Activated CD4-positive, alpha-beta T cell treated with anti-CD3 and anti-CD28 coated beads, Interleukin-10, Interleukin-2, amounts not matched to agents 100 ng/mL and 50 ng/mL, durations not matched to agents 16 hours and 8 hours (primary cell): ENCODE data around the gene NRG4.
A peak's percentile ranks its signal among the peaks of the same experiment; 100 is the strongest.
"Not testable (repeated sequence)": the region's sequence is repeated elsewhere in the genome, so short reads cannot be mapped to it uniquely, and the experiment has no call there.

ENCODE experiments used
- DNase-seq: peaks from one replicate; pipeline ENCODE4 v3.0.0-alpha.2; 2020

Gene NRG4

DNA sequence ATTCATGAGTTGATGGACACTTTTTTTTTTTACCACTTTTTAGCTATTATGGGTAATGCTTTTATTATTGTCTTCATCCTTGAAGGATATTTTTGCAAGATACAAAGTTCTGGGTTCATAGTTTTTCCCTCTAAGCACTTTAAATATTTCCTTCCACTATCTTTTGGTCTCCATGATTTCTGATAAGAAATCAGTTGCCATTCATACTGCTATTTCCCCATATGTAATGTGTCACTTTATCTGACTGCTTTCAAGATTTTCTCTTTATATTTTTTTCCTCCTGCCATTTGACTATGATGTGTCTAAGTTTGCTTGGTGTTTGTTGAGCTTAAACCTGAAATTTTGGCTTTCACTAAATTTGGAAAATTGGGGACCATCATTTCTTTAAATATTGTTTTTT is 19.3 kb downstream of the NRG4 start:
- no peak for DNase-seq

DNA sequence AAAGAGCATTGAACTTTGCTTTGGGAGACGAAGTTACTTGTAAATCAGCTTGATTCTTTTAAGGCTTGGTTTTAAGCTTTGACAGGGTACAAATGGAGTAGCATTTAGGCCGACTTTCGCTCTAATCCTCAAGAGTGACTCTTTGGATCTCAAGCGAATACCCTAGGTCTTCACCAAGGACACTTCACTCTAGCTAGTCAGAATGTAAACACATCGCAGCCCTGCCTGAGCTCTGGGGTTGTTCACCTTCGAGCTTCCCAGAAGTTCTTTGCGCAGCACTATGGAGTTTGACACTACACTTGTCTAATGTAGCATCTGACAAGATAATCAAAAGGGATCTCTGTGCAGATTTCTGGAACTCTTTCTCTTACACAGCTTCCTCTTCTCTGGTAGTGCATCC is 22.3 kb downstream of the NRG4 start:
- DNase-seq: no peak

DNA sequence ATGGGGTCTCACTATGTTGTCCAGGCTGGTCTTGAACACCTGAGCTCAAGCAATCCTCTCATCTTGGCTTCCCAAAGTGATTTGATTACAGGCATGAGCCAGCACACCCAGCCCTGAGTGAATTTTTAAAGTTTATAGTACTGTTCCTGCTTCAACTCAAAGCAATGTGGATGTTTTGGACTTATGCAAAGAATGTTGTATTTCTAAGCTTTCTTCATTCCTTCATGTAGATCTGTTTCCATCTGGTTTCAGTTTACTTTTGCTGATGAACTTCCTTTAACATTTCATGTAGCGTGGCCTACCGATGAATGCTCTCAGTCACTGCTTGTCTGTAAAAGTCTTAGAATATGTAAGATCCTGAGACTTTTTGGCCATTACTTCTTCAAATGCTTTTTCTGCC is 23.2 kb downstream of the NRG4 start:
- no peak for DNase-seq

DNA sequence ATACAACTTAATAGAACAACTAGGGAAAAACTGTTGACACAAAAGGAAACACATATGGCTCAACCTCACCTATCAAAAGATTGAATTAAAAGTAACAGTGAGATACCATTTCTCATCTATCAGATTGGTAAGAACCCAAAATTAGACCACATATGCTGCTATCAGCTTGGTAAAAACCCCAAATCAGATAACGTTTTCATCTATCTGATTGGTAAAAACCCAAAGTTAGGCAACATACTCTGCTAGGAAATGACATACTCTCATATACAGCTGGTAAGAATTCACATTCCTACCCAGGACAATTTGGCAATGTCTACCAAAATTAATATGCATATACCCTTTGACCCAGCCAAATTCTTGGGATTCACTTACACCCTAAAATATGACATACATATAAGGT is 26.3 kb downstream of the NRG4 start:
- peak; percentile 10 for DNase-seq

DNA sequence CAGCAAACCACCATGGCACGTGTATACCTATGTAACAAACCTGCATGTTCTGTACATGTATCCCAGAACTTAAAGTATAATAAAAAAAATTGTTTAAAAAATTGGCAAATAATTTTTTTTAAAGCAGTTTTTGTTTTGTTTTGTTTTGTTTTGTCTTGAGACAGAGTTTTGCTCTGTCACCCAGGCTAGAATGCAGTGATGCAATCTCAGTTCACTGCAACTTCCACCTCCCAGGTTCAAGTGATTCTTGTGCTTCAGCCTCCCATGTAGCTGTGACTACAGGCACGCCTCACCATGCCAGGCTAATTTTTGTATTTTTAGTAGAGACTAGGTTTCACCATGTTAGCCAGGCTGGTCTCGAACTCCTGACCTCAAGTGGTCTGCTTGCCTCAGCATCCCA is 27.5 kb downstream of the NRG4 start:
- not testable (repeated sequence) for DNase-seq

DNA sequence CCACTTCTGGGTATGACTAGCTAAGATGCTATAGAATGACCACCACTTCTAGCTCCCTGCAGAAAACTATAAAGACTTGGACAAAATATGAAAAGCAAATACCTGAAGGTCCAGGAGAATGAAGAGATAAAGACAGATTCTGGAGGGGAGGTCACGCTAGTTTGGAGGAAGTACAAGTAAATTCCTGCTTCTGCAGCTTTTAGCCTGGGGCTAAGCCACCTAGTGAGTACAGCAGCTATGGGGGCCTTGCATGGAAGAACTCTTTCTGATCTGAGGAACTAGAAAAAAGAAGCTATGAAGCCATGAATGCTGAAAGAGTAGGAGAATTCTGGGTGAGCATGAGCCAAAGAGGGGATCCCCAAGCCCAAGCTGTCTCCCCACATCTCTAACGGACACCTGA is 29.8 kb downstream of the NRG4 start:
- no peak for DNase-seq

DNA sequence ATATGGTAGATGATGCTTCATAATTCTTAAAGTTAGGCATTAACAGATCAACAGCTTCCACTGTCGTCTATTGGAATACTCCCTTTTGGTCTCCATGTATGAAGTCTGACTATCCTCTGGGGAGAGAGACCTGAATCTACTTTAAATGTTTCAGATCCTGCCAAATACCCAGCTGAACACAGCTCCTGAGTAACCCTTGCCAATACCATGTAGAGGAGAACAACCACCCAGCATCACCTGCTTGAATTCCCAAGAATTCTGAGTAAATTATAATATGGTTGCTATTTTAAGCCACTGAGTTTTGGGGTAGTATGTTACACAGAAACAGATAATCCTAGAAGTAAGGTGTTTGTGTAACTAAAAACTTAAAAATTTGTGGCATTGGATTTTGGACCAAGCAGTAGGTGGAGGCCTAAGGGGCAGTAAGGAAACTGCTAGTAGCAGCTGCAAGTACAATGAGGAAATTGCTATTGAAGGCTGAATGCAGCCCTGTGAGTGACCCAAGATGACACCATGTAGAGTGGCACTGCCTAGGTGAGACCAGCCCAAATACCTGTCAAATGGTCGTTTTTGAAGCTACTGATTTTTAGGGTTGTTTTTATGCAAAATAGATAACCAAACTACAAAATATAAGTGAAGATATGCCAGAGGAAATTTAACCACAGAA is 30.9 kb downstream of the NRG4 start:
- no peak for DNase-seq

DNA sequence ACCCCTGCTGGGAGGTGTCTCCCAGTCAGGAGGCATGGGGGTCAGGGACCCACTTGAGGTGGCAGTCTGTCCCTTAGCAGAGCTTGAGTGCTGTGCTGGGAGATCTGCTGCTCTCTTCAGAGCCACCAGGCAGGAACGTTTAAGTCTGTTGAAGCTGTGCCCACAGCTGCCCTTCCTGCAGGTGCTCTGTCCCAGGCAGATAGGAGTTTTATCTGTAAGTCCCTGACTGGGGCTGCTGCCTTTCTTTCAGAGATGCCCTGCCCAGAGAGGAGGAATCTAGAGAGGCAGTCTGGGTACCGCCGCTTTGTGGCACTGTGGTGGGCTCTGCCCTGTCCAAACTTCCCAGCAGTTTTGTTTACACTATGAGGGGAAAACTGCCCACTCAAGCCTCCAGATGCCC is 35.5 kb downstream of the NRG4 start:
- DNase-seq: not testable (repeated sequence)

DNA sequence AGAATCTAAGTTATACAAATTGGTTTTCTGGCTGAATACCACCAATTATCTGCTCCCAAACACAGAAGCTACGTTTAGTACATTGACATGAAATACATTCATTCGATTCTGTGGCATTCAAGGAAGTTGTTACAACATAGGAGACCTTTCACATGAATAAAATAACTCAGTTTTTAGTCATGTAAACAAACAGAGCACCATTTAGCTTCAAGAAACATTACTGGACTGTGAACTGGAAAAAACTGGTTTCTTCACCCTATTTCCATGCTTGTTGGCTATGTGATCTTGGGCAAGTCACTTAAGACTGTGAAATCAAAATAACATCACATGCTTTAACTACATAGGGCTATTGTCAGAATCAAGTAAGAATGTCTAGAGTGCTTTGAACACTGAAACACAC is 46.2 kb downstream of the NRG4 start:
- DNase-seq: no peak

DNA sequence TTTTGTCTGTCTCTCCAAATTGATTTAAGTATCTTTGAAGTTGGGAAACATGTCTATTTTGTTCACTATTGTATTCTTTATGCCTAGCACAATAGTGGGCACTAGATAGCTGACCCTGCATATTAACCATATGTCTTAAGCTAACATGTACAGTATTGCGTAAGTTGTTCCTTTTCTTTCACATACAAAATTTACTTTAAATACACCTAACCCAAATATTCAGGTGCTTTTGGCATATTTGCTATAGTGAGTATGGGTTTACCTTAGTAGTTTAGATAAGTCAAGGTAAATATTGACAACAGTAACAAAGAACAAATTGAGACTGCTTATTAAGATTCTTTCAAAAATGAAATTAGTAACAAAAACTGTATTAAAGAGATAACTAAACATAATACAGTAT is 50.9 kb downstream of the NRG4 start:
- no peak for DNase-seq

DNA sequence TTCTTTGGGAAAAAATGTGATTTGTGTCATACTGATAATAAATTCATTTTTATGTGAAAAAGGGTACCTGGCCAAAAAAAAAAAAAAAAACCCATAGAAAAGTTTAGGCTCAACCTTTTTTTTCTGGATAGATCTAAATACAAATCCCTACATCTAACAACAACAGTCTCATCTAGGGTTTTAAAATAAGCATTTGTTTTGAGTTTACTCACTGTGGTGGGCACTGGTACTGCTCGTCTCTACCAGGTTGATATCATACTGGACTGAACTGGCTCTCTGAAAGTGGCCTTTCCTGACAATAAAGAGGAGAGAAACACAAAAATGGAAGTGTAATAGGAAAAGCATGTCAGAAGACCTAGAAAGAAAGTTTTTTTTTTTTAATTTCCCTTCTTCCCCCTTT is 56.5 kb downstream of the NRG4 start:
- no peak for DNase-seq

DNA sequence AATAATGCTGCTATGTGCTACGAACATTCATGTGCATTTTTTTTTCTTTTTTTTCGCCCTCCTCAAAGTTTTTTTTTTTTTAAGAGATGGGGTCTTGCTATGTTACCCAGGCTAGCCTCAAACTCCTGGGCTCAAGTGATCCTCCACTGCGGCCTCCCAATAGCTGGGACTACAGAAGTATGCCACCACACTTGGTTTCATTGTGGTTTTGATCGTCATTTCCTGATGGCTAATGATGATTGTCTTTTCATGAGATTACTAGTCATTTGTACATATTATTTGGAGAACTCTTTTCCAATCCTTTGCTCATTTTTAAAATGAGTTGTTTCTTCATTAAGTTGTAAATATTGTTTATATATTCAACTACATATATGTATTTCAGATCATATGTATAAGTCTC is 59.7 kb downstream of the NRG4 start:
- DNase-seq: peak; percentile 46

DNA sequence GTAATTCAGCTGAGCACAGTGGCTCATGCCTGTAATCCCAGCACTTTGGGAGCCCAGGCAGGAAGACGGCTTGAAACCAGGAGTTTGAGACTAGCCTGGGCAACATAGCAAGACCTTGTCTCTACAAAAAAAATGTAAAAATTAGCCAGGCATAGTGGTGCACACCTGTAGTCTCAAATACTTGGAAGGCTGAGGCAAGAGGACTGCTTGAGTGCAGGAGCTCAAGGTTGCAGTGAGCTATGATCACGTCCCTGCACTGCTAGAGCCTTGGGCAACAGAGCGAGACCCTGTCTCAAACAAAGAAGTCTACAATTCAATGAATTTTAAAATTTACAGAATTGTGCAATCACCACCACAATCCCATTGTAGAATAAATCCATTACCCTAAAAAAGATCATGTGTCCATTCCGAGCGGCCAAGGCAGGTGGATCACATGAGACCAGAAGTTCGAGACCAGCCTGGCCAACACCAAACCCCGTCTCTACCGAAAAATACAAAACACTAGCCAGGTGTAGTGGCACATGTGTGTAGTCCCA is 63.4 kb downstream of the NRG4 start:
- DNase-seq: no peak

DNA sequence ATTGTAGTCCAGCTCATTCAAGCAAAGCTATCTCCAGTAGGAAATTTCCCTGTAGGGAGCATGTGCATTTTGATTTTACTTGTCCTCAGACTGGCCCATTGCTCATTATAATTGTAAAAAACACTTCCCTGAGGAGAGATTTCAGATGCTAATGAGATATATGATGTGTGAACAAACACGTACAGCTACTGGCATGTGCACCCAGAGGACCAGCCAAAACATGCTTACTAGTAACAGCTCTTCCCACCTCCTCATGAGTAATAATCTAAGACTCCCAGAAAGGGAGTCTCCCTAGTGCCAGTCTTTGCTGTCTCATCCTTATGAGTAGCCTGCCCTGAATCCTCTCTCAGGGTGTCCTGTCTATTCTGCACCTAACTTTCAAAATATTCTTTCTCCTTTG is 65.1 kb downstream of the NRG4 start:
- DNase-seq: no peak

DNA sequence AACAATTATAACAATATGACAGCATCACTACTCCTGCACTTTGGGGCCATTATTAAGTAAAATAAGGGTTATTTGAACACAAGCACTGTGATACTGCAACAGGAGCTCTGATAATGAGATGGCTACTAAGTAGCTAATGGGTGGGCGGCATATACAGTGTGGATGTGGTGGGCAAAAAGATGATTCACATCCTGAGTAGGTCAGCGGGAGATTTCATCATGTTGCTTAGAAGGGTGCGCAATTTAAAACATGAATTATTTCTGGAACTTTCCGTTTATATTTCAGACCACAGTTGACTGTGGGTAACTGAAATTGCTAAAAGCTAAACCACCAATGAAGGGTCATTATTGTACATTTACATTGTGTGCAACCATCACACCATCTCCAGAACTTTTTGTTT is 66.3 kb downstream of the NRG4 start:
- DNase-seq: no peak

DNA sequence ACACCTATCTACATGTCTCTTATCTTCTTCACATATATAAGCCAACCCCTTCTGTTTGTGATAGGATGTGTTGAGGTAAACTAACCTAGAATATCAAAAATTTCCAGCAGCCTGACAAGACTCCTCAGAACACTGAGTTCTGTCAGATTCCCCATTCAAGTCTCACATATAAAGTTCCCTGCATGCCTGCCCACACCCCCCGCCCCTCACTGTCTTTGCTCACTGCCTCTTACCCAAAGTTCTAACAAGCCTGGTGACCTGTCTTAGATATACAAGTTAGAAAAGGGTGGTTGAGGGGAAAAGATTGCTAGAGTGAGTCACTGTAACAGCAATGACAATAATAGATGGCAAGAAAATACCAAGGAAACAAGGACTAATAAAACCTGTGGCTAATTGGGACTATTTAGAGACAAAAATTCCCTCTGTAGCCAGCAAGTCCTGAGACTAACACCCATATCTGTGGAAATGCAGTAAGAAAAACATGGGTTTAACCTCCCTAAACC is 68.5 kb downstream of the NRG4 start:
- DNase-seq: no peak

DNA sequence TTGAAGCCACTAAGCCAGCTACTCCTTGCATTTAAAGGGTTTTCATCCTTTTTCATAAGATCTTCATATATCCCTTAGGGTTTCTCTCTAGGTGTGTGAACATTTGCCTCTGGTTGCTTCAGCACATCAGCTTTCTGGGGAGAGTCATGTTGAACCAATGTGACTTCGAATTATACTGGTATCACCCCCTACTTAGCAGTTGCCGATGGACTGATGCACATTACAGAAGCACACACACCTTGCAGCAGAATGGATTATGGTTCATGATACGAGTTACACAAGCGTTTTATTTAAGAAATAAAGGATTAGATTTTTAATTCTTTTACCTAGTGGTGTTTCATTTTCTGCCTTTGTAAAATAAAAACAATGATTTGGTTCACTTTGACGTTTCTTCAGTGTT is 69.0 kb downstream of the NRG4 start:
- no peak for DNase-seq

DNA sequence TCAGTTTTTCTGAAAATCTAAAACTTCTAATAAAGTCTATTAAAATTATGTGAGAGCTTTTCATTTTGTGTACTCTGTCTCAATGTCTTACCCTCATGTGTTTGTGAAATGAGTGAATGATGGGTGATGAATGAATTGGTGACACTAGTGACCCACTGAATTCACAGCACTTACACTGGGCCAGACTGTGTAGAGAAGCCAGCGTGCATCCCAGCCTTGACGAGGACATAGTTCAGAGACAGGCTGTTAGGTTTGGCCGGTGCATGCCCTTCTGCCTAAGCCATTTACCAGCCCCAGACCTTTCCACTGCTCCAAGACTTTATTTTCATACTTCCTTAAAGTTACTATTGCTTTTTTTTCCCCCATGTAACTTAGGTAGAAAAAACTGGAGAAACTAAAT is 69.8 kb downstream of the NRG4 start:
- no peak for DNase-seq

DNA sequence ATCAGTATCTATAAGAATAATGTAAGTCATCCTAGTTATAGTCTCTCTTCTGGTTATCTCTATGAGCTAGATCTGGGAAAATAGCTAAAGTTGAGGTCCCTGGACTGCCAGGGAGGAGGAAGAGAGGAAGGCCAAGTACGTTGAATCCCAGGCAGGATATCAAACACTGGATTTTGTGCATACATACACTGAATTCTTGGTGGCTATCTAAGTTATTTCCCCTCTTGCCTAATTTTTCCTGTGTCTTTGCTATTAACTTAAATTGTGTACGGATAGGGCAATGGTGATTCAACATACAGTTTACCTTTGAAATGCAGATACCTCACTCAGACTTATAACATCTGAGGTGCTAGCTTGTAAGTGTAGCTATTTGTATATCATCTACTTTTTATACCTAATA is 81.4 kb downstream of the NRG4 start:
- no peak for DNase-seq

DNA sequence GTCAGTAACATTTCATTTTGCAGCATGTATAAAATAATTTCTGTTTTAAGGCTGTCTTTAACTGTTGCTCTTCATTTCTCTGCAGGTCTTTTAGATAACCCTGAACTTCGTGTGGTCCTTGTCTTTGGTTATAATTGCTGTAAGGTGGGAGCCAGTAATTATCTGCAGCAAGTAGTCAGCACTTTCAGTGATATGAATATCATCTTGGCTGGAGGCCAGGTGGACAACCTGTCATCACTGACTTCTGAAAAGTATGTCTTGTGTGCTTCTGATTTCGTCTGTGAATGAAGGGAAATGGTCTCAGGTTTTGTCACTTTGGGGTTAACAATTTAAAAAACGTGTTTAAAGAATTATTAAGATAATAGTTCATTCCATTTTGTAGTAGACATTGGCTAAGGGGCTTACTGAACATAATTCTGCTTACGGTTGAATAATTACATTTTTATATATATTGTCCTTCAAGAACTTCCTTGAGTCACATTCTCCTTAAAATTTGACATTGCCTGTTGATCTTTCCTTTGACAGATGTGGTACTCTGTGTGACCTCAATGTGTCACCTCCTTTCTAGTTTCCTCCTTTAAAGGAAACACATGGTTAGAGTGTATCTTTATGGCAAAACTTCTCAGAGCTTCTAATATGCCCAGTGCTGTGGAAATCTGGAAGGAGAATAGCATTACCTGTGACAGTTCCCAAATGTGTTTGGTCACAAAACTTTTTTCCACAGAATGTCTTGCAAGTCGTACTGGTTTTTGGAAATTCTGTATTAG is 82.2 kb downstream of the NRG4 start:
- DNase-seq: peak; percentile 9

DNA sequence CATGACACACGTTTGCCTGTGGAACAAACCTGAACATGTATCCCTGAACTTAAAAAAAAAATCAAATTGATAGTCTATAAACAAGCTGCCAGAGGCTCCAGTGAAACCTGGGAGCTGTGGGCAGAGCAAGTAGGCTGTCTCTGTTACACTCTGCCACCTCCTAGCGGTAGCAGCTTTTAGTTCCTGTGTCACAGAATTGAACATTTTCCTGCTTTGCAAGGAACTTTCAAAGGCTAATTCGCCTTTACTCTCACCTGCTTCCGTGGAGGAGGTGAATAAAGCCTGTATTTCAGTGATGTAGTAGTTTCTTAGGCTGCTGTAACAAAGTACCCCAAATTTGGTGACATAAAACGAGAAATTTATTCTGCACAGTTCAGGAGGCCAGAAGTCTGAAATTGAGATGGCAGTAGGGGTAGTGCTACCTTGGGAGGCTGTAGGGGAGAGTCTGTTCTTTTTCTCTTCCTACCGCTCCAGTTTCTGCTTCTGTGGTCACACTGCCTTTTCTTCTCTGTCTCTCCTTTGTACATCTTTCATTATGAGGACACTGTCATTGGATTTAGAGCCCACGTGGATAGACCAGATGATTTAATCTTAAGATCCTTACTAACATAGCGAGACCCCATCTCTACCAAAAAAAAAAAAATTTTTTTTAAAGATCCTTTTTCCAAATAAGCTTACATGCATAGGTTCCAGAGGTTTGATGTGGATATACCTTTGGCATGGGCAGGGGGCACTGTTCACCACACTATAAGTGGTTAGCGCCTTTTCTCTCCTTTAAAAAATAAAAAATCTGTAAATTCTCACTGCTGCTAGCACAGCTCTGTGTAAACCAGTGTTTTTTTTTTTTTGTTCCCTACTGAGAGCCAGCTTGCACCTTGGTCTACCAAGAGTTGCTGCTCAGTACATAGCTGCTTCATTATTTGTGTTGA is 83.3 kb downstream of the NRG4 start:
- DNase-seq: no peak

DNA sequence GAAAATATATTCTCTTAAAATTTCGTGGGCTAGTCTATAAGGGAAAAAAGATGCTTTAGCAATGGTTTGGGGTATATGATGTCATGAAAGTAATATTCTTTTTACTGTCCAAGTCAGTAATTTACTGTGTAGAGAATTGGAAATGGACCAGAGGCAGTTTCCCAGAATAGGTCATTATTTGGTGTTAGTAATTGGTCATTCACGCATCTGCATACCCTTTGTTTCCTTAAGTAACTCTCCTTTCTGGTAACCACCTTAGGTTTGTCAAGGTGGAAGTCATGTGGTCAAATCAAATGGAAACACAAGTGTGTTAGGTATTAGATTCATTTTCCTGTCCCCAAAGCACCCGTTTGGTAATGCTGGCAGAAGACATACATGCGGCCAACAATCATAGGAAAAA is 84.6 kb downstream of the NRG4 start:
- DNase-seq: no peak

DNA sequence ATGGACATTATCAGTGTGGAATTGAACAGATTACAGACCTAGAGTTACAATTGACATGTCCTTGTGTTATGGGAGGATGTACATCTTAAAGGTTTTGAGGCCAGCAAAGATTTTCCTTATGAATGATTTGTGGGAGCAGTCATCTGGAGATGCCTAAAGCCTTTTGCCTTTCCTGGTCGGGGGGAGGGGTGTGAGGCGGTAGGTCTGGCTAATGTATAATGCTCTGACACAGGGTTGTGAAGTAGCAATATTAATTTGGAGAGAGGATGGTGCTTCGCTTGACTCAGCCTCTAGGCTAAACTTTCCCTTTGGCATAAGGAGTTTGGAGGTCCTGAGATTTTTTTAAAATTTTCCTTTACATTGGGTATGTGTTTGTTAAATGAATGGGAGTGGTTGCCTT is 85.3 kb downstream of the NRG4 start:
- DNase-seq: no peak
